ENCODE data around the gene CCDC127. TPM values are rescaled to one million over a fixed set of nuclear protein-coding genes. Genes with fewer than 3 reads are reported as not detected.

The CCDC127 gene
- total RNA-seq, 1 donor from 2014 or later, result 6.5 TPM

DNA sequence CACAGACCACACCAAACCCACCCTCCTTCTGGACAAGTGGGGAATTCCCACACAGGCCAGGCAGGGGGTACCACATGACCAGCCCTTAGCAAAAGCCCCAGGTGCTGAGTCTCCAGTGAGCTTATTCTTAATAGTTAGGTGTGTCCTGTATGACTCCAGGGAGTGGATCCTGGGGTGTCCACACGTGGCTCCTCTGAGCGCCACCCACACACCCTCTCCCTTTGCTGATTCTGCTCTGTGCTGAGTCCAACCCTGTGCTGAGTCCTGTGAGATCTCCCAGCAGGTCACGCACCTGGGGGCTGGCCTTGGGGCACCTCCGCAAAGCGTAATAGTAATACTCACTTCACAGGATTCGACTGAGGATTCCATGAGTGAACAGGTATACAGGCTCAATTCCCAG is 14.0 kb downstream of the CCDC127 start:
- DNase-seq (ENCODE audit: low spot score), result no peak

DNA sequence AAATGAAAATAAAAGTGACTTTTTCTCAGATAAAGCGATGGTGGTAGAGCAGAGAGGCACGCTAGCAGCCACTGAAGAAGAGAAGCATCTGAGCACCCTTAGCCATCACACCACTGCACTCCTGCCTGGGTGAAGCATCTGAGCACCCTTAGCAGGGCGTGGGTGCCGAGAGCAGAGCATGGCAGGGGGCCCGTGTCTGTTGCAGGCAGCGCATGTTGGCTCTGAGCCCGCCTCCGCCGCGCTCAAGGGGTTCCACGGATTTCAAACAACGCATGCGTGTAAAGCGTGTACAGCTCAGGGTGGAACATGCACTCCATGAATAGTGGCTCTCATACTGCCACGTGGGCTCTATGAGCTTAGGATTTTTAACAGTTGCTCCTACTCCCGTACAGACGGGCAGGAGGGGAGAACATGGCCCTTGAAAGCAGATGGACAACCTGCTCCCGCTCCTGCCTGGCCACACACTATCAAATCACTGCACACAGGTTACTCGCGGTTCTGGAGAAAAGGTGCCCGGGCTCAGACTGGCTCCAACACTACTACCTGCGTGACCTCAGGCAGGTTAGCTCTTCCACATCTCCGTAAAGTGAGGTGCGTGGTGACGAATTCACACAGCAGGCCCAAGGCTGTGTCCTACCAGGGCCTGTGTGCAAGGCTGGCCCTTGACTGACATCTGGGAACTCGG is 14.6 kb downstream of the CCDC127 start:
- DNase-seq (ENCODE audit: low spot score), result peak; percentile 75

DNA sequence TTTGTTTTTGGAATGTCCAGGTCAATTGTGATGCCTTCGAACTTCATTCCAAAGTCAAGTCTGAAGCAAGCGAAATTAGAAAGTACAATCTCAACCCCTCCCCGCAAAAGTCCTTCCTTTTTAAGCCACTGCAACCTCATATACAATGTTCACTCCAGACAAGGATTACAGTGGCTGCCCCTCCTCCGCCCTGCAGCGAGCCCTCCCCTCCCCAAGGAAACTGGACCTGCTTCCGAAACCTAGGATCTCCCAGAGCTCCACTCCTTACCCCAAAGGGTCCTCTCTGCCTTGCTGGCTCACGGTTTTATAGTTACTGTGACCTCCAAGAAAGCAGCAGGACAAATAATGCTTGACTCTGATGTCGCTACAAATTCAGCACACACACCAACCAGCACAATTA is 16.3 kb downstream of the CCDC127 start:
- peak; percentile 20 for DNase-seq (ENCODE audit: low spot score)

GRCh38 chr5:200985-201384 is 17.0 kb downstream of the CCDC127 start:
- peak; percentile 57 for DNase-seq (ENCODE audit: low spot score)

DNA sequence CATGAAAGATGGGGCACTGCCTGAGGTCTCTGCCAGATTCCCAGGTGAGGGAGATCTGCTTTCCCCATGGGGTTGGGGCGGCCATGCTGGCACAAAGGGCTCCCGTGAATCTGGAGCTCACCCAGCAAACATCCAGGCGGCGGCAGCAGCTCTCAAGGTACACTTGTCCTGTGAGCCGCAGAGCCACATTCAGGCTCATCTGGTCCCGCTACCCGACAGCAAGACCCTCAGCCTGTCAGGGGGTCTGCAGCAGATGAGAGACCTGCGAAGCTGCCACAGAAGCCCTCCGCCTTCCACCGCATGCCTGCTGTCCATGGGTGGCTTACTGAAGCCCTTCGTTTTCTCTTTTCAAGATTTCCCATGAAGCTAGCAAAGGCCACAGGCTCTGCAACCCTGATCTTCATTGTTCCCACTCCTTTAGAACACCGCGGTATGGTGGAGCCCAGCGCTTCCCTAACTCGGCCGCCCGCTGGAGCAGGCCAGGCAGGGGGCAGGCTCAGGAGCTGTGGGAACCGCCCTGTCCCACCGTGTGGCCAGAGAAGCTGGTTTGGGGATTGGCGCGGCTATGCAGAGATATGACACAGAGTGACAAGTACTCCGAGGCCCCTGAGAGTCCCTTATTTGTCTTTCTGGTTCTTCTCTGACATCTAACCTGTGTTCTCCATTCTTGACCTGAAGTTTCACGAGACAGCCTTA is 17.9 kb downstream of the CCDC127 start:
- peak; percentile 86 for DNase-seq (ENCODE audit: low spot score)

DNA sequence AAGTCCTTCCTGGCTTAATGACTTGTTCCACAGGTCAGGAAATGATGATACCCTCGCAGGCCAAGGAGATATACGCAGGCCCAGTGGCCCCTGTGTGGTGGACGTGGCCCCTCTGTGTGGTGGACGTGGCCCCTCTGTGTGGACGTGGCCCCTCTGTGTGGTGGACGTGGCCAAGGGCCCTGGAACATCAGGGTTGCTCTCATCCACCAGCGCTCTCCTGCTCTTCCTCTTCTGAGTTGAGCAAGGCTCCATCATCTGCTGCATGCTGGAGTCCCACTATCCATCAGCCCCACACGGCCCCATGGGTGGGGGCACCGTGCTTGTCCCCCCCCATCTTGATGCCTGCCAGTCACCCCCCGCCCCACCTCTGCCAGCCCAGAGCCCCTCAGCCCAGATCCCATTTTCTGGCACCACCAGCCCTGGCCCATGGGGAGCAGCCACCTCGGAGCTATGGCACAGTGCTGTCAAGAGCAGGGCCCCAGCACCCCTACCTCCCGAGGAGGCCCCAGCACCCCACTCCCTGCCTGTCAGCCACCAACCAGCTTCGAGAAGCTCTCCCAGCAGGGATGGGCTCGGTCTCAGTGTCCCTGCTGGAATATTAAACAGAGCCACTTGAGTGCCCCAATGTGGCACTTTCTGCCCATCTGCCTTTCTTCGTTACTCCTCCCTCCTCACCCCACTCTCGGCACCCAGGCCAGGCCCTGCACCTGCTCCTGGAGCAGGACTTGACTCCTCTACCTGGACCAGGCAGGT is 18.6 kb downstream of the CCDC127 start:
- peak; percentile 84 for DNase-seq (ENCODE audit: low spot score)

GRCh38 chr5:198516-199196 is 19.3 kb downstream of the CCDC127 start:
- DNase-seq (ENCODE audit: low spot score), result peak; percentile 84

DNA sequence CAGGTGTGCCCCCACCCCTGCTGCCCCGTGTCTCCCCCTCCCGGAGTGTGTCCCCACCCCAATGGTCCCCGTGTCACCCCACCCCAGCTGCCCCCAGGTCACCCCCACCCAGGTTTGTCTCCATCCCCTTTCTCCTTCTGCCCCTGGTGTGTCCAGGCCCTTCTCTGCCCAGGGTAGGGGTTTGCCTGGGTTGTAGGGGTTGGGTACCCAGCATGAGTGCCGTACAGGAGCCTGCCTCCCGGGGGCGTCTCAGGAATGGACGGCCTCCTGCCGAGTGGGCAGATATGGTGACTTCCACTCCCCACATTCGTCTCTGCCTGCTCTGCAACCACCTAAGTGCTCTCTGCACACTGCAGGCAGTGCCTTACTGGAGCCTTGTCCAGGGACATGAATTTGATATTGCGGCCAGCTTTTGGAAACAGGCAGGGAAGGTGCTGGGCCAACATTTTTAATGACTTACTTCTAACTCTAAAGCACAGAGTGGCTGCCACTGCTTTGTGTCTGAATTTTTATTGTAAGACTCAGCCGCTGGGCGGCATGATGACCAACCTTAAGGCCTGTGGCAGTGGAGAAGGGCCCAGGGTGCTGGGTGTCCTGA is 20.0 kb downstream of the CCDC127 start:
- peak; percentile 39 for DNase-seq (ENCODE audit: low spot score)

GRCh38 chr5:197031-197430 is 20.9 kb downstream of the CCDC127 start:
- peak; percentile 64 for DNase-seq (ENCODE audit: low spot score)

- no peak for DNase-seq (ENCODE audit: low spot score)
Measured at GRCh38 chr5:196350-196749, 21.6 kb downstream of the CCDC127 start.

DNA sequence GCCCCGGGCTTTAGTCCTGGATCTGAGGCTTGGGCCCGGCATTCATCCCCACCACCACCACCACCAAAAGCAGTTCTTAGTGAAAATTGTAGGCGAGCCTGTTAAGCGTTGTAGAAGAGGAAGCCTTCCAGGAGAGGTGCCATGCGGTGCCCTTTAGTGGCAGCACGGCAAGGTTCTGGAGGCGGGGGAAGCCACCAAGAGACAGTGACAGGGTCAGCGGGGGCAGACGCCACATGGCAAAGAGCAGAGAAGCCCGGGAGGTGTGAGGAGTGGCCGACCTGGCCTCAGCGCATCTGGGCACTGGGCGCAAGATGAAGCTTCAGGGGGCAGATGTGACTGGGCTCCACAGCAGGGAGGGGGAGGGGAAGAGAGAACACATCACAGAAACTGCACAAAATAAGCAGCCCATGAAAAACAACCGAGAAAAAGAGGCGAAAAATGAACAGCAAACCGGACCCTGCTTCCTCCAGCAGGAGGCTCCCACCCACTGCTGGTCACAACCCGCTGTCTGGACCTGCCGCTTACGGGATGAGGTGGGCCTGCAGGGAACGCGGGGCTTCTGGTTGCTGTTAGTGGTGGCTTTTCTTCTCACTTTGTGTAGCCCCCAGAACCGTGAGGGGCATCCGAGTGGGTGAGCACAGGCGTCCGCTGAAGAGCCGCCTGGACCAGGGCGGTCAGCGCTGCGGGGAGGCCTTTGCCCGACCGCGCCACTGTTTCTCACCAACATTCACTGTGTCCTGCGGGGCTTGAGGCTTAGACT is 22.4 kb downstream of the CCDC127 start:
- DNase-seq (ENCODE audit: low spot score), result no peak

DNA sequence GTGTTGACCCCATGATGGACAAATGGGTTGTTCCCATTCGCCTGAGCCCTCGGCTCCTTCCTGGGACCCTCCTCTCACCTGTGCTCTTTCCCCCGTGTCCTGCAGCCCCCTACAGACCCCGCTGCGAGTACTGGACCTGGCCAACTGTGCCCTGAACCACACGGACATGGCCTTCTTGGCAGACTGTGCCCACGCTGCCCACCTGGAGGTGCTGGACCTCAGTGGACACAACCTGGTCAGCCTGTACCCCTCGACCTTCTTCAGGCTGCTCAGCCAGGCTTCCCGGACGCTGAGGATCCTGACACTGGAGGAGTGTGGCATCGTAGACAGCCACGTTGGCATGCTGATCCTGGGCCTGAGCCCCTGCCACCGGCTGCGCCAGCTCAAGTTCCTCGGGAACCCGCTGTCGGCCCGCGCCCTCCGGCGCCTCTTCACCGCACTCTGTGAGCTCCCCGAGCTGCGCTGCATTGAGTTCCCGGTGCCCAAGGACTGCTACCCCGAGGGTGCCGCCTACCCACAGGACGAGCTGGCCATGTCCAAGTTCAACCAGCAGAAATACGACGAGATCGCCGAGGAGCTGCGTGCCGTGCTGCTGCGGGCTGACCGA is 23.2 kb downstream of the CCDC127 start:
- no peak for DNase-seq (ENCODE audit: low spot score)

DNA sequence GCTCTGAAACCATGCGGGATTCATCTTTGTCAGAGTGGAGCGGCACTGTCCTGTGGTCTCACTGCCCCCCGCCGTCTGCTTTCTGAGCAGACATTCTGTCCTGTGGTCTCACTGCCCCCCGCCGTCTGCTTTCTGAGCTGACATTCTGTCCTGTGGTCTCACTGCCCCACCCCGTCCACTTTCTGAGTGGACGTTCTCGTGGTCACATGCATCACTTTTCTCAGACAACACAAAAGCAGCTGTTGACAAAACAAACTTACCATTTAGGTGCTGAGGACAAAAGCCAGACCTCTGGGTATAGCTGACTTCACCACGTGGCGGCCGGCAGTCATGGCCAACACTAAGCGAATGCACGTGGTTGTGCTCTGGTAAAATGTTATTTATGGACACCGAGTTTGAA is 23.9 kb downstream of the CCDC127 start:
- no peak for DNase-seq (ENCODE audit: low spot score)

DNA sequence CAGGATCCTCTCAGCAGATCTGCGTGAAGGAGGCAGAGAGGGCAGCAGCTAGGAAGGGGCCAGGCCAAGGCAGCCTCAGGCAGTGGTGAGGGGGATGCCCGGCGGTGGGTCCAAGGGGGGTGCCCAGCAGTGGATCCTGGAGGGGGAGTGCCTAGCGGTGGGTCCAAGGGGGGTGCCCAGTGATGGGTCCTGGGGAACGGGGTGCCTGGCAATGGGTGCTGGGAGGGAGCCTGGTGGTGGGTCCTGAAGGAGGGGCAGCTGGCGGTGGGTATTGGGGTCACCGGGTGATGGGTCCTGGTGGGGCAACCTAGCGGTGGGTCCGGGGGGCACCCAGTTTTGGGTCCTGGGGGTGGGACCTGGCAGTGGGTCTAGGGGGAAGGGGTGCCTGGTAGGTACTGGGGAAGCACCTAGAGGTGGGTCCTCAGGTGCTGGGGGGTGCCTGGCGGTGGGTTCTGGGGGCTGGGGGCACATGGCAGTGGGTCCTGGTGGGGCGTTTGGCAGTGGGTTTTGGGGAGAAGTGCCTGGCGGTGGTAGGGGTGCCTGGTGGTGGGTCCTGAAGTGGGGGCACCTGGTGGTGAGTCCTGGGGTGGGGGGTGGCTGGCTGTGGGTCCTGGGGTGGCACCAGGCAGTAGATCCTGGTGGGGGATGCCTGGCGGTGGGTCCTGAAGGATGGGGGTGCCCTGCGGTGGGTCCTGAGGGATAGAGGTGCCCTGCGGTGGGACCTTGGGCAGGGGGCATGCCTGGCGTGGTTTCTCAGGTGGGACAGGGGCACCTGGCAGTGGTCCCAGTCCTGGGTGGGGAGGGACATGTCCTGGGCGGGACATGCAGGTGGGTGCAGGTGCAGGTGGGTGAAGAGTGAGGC is 24.8 kb downstream of the CCDC127 start:
- no peak for DNase-seq (ENCODE audit: low spot score)

- DNase-seq (ENCODE audit: low spot score), result no peak
Measured at GRCh38 chr5:192691-192969, 25.3 kb downstream of the CCDC127 start.

DNA sequence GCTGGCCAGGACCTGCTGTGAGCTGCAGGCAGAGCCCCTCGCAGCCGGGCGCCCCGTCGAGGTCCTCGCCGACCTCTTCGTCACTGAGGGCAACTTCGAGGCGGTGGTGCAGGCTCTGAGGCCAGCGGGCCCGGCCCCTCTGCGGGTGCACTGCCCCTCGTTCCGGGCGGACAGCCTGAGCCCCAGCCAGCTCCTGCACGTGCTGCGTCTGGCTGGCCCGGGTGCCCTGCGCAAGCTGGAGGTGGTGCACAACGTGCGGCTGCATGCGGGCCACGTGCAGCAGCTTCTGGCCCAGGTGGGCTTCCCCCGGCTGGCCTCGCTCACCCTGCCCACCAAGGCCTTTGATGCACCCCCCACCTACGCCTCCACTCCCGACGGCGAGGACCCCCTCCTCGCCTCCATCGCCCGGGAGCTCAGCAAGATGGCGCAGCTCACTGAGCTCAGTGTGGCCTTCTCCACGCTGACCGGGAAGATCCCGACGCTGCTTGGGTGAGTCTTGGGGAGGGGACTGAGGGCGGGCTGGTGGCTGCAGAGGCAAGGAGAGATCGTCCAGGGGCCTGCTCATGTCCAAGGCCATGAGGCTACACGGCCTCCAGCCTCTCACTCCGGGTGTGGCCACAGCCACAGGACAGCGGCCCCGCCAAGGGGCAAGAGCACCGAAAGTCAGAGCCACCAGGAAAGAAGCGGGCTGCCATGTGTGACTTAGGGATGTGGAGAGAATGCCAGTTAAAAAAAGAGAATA is 25.8 kb downstream of the CCDC127 start:
- DNase-seq (ENCODE audit: low spot score), result no peak

- DNase-seq (ENCODE audit: low spot score), result no peak
Measured at GRCh38 chr5:191036-191948, 26.7 kb downstream of the CCDC127 start, which contains the start of gene LRRC14B. LRRC14B (plus strand) TSS chr5:191495; CDS start chr5:191539, 44 bp downstream.

All from mesenteric fat pad (tissue), 1 donor.